Measurements from ENCODE around the gene MTX2.

The MTX2 gene

DNA sequence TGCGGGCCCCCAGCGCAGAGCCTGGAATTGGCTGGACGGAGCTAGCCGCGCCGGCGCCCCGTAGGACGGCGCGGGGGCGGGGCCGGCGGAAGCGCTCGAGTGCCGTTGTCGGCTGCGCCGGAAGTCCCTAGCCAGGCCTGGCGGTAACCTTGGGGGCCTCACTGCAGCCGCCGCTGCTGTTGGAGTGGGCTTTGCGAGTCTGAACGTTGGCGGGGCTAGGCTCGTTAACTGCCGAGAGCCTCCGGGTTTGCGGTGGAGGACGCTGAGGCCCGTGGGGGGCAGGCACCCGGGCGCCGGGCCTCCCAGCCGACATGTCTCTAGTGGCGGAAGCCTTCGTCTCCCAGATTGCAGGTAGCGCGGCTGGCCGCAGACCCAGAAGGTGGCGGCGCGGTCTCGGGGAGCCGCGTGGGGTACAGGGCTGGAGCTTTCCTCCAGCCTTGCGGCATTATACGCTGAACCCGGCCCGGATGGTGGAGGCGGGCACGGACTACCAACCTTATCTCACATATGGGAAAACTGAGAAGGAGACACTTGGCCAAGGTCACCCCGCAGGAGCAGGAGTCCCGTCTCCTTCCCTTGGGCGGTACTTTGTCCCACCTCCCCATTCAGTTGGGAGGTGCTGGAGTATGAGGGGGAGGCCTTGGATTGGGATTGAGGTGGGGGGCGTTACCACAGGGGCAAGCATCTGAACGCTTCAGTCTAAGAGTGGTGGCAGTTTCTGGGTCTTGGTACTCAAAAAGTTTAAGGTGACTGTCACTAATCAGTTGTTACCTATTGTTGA is at the start of gene MTX2:
Gene MTX2, plus strand, starts transcription at position 124 of the 781 bp plus-strand sequence. Its CDS starts 188 bp downstream, at position 312.
- DNase-seq = peak; percentile 73

DNA sequence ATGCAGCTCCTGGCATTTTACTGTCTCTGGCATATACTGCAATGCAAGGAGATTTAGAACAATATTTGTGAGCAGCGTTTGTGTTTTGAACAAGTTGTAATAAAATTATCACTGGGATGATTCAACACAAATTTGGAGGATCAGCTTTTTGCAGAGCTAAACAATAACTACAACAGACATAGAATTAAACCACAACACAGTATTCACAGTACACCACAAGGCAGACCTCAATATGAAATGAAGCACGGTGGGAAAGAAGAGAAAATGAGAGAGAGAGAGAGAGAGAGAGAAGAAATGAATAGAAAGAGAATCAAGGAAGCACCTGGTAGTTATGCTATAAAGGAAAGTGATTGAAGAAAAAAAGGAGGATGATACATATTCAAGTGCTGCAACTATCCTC is 41.4 kb upstream of the MTX2 start:
- DNase-seq = no peak

DNA sequence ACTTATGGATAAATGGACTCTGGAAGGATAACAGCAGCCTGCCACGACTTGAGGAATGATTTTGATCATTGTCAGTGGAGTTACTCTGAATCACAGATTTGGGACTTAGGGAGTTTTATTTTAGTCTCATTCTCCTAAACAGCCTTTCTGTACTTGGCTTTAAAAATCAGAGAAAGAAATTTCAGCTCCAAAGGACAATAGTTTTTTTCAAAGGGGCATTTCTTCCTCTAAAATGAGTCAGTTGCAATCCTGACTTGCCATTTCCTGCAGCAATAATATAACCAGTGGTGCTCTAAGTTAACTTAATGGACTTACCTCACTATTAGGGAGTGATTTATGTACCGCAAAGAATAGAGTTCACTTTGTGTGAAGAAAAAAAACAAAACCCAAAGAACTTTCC is 35.1 kb upstream of the MTX2 start:
- no peak for DNase-seq

DNA sequence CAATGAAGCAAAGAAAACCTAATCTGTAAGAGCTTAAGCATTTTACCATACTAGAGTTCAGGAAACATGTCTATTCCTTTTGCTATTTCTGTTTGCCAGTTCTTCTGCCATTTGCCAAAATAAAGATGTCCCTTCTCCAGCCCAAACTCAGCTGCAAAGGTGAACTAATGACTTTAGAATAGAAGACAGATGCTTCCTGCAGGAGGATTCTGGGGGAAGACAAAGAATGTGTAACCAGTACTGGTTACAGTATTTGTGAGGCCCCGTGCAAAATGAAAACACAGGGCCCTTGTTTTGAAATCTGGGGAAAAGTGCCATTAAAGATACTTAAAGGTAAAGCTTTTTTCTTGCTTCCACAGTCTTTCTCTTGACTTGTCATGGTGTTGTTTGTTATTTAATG is 34.3 kb upstream of the MTX2 start:
- no peak for DNase-seq

DNA sequence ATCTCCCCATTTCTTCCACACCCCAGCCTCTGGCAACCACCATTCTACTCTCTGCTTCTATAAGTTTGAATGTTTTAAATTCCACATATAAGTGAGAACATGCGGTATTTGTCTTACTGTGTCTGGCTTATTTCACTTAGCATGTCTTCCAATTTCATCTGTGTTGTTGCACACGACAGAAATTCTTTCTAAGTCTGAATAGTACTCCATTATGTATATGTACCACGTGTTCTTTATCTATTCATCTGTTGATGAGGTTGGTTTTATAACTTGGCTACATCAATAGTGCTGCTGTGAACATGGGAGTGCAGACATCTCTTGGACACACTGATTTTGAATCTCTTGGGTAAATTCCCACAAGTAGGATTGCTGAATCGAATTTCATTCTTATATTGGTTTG is 31.8 kb upstream of the MTX2 start:
- no peak for DNase-seq

DNA sequence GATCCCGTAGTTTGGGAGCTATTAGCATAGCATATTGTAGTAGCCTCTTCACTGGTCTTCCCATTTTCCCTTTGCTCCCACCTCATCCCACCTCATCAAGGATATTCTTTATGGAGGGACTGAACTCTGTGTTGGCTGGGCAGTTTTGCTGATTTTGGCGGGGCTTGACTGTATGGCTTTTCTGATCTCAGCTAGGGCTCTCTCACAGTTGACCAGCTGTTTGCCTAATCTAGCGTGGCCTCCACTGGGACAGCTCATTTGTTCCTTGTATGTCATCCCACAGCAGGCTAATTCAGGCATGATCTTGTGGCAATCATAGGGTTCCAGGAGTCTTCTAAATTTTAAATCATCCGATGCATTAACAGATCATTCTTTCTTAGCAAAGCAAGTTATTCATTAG is 30.2 kb upstream of the MTX2 start:
- no peak for DNase-seq

DNA sequence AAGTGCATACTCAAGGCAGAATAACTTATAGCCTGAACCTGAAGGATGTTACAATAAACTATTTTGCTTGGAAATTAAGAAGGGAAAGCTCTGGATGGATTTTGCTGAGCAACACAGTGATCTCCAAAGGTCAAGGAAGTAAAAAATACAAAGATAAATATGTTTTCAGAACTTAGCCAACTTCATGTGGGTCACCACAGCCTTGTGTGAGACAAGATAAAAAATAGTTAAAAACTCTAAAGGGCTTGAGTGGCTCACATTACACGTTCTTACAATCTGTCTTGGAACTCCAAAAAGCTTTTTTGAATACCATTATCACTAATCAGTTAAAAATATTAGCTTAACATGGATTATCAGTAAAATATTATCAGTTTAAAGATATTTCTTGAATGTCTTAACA is 28.9 kb upstream of the MTX2 start:
- DNase-seq = no peak

DNA sequence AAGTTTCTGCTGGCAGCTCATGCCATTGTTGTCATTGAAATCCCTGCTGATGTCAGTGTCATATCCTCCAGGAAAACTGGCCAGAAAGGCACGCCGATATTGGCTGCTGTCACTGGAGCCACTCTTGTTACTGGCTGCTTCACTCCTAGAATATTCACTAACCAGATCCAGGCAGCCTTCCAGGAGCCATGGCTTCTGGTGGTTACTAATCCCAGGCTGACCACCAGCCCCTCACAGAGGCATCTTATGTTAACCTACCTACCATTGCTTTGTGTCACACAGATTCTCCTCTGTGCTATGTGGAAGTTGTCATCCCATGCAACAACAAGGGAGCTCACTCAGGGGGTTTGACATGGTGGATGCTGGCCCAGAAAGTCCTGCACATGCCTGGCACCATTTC is 27.0 kb upstream of the MTX2 start:
- DNase-seq = no peak

DNA sequence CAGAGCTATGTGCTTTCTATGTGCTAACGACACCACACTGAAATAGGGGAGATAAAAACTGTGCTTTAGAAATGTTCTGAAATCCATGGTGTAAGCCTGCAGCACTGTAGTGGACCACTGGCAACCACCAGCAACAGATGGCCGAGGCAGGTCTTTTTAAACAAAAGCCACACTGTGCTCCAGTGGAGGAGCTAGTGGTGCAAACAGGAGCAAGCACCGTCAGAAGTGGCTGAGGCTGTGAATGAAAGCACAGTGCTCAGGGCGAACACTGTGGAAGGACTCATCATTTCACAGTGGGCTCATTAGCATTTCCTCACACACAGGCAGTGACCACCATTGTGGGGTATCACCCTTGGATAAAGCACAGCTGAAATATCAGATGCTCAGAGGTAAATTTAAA is 22.9 kb upstream of the MTX2 start:
- no peak for DNase-seq

DNA sequence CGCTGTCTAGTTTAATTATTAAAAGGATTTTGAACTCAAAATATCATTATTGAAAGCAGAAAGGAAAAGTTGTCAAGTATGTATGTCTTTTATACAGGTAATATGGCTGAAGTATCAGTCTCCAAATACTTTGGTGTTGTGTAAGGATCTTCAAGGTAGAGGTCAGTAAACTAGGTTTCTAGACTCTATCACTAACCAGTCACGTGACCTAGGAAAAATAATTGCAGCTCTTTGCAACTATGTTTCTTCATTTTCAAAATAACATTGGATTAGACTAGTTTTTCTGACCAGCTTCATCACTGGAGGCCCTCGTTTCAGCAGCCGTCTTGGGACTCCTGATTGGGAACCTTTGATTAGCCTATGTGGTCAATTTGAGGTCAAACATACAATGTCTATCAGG is 21.4 kb upstream of the MTX2 start:
- no peak for DNase-seq

DNA sequence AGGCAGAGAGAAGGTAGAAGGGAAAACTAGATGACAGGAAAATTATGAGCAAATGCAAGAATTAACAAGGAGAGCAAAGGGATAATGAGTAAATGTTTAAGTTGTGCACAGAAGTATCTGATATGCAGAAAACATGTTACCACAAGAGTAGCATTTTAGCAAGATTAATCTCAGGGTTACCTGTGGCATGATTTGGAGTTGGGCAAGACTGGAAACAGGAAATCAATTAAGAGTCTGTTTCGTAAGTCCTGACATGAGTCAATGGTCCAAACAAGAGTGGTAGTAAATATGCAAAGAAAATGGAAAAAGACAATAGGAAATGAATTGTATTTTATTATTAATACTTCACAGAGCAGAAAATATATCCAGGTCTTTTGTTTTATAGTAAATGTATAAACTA is 17.3 kb upstream of the MTX2 start:
- no peak for DNase-seq

DNA sequence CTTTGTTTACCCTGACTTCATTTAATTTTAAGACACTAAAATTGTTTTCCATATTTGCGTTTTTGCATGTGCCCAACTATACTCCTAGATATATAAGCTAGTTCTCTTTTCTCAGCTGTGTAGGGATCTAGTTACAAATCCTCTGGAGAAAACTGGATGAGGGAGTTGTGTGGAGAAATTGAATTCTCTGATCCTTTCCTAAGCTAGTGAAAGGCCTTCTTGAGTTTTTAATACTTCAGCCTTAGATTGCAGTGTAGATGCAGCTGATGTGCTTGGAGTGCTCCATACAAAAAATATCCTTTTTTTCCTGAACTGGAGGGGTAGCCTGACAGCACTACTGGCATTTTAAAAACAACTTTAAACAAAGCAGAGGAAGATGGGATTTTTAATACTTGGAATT is 8.6 kb upstream of the MTX2 start:
- DNase-seq = no peak

DNA sequence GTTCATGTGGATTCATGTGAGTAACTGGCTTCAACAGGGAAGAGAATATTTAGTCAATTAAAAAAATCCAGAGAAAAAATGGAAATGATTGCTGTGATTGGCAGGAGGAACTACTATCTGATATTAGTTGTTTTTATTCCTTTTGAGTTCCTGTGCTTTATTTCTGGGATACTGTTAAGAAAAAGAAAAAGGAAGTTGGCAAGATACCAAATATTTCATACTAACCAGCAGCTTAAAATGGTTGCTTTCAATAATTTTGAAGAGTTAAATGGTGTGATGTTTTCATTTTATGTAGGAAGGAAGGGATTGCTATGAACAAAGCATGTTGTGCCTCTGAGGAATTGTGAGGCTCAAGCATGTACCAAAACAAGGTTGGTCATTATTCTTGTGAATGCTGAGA is 8.1 kb upstream of the MTX2 start:
- DNase-seq = peak; percentile 2

DNA sequence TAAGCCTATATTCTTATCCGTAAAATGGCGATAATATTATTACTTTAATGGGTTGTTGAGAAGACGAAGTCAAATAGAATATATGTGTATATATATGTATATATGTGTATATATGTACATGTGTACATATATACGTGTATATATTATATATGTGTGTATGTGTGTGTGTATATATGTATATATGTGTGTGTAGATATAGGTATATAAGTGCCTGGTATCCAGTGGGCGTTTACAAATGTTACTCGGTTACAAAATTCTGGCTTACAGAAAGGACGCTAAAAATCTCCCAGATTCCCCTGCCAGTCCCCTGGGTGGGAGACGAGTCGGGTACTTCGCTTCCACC is 295 bp upstream of the MTX2 start:
- DNase-seq = no peak

DNA sequence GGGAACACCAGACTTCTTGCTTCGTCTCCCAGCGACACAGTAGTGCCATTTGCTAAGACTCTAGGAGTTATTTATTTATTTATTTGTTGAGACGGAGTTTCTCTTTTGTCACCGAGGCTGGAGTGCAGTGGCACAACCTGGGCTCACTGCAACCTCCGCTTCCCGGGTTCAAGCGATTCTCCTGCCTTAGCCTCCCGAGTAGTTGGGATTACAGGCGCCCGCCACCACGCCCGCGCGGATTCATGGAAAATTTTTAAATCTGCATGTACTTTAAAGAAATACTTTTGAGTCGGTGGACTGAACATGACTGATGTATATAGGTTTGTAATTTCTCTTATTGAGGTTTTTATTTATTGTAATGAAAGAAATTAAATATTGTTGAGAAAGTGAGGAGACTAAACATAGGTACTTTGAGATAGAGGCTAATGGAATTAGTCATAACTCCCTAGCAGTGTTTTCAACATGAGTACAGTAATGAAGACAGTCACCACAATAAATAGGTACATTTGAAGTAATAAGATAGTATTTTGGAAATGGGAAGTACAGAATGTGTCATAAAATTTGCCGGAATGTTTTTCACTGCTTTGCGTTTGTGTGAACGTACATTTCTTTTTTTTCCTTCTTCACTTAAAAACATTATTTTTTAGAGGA is 983 bp downstream of the MTX2 start:
- DNase-seq = peak; percentile 10

DNA sequence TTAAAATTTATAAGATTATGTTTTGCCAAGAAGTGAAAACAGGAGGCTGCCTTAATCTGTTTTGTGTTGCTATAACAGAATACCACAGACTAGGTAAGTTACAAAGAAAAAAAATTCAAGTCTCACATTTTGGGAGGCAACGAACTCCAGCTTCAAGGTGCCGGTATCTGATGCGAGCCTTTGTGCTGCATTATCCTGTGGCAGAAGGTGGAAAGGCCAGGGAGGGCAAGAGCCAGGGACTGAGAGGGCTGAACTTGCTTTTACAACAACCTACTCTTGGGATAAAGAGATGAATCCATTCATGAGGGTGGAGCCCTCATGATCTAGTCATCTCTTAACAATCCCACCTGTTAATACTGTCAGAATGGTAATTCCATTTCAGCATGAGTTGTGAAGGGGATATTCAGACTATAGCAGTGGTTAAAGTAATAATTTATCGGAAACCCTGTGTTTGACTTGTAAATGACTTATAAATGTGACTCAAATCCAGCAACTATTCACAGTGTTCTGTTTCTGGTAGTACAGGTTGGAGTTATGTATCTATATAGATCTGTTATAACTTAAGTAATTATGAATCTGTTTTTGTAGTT is 3.7 kb downstream of the MTX2 start:
- DNase-seq = no peak

DNA sequence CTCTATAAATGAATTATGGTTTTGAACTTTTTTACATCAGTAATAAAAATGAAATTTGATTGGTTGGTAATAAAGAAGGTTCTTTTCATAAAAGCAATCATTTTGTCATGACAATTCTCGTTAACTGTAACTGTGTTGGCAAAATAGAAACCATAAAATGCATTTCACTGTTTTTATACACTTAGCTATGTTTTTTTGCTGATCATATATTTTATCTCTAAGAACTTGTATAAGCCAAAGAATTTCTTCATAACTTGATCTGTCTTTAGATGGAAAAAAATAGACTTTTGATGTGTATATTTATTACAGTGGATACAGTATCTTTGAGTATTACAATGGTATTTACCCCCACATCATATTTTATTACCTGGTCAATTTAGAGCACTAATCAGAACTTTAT is 9.7 kb downstream of the MTX2 start:
- DNase-seq = no peak

DNA sequence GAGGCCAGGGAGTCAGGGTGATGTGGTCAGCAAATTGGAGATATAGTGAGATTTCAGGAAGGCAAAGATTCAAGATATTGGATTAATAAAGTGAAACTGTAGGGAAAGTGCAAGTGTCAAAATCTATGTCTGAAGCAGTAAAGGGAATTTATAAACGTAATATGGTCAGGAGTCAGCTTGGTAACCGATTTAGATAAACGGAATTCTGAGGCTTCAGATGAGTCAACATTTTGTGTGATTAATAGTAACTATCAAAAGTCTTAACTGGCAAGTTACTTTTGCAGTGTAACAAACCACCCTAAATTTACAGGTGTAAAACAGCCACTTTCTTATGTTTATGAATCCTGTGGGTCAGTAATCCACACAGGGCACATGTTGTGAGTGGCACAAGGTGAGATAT is 10.9 kb downstream of the MTX2 start:
- DNase-seq = no peak

DNA sequence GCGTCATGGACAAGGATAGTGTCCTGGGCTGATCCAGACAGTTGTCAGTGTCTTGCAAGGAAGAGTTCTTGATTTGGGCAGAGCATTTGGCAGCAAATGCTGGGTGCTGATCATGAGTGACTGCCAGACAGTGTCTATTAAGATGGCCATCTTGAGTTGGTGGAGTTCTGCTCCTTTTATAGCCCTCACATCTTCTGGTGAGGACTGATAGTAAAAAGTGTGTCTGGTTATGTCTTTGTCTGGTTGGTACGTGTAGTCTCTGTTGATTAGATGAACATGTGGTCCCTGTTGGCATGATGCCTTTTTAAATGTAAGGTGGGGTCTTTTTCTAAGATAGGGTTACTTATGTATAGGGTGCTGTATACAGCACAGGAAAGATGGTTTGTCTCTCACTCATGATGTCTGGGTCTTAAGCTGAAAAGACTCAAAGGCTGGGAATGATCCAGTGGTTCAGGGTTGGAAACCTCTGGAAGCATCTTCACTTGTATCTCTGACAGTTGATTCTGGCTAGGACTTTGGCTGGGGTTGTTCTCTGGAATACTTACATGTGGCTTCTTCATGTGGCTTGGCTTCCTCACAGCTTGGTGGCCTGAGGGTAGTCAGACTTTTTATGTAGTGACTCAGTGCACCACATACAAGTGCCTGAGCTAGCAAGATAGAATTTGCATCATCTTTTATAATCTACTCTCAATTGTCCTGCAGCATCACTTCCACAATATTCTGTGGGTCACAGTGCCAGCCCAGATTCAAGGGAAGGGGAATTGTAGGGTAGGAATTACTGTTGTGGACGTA is 11.8 kb downstream of the MTX2 start:
- no peak for DNase-seq

DNA sequence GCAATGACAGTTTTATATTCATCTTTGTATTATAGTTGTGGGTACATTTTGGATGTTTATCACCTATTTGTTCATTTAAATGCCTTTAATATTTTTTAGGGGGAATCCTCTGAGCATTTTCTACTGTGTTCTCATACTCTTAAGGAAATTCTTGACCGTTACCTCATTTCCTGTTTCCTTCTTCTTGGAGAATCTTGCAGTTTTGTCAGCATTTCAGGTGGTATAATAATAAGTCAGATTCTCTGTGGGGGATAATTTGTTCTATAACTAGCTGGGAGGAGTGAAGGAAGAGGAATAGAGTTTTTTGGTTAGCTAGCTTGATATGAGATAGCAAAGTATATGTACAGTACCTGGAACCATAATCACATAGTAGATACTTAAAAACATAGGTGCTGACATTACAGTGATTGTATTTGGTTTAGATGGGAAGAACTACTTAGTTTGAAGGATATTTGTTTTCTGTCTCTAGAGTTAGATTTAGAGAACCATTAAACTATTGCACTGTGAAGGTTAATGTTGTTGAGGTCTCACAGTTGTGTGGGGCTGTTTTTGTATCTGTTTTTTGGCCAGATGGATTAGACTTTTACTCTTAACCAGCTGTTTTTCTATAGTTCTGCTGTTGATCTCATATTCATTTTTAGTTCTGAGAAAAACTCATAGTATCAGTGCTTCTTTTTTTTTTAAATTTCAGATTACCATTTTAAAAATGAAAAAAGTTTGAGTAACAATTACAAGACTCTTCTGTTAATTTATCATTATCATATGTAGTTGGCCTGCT is 14.2 kb downstream of the MTX2 start:
- no peak for DNase-seq

DNA sequence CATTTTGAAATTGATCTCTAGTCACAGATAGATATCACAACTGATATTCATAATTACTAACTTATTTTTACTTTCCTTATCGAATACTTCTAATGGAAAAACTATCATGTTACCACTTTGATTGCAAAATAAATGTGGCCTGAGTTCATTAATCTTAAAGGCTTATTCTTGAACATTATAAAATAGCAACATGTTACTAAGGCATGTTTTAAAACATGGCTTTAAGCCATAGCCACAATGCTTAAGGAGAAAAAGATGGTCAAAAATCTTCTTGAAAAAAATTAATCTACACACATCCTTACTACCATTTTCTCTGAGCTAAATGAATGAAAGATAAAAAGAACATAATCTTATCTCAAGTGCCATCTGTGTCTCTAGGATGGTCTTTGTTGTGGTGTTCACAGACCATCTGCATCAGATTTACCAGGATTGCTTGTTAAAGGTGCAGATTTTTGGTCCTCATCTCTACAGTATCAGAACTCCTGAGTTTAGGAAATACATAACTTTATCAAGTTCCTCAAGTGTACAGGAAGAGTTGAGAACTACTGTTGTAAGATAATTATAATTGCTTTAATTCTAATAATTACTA is 15.3 kb downstream of the MTX2 start:
- DNase-seq = no peak

DNA sequence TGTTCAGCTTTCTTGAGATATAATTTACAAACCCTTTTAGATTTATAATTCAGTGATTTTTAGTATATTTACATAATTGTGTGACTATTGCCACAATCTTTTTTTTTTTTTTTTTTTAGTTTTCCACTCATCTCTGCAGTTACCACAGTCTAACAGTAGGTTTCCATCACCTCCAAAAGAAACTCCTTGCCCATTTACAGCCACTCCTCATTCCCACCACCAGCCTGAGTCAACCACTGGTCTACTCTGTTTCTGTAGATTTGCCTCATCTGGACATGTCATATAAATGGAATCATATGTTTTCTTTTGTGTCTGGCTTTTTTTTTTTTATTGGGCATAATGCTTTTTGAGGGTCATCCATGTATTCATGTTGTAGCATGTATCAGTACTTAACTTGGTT is 16.1 kb downstream of the MTX2 start:
- no peak for DNase-seq

DNA sequence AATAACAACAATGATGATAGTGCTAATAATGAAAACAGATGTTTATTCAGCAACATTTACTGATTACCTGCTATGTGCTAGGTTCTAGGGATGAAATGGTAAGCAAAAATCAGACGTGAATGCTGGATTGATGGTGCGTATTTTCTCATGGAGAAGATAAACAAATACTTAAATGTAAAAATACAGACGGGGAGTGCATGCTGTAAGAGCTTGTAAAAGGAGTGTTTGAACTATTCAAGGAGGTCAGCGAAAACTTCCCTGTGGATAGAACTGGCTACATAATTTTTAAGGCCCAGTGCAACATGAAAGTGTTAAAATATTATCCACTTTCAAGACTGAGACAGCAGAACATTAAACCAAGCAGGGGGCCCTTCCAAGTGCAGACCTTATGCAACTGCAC is 22.1 kb downstream of the MTX2 start:
- DNase-seq = no peak
